Stimulated activated memory B cell treated with anti-CD40 and anti-IgM and Interleukin-4, amounts not matched to agents 10 μg/mL and 1 μg/mL and 100 μg/mL, for 72 hours (primary cell): Measurements from ENCODE around the gene ACP6.
"Not testable (repeated sequence)": the region's sequence is repeated elsewhere in the genome, so short reads cannot be mapped to it uniquely, and the experiment has no call there.

Experiments
- ATAC-seq: fragments of 150-1000 bp; cut with Tn5 transposase; 2 replicates; pipeline ENCODE4 v1.10.0; 2021
- H3K27ac Mint-ChIP-seq: one replicate; pipeline ENCODE4 v1.8.0; 2022; ENCODE audit warnings: mild to moderate bottlenecking, mixed read lengths
- H3K27me3 Mint-ChIP-seq: one replicate; pipeline ENCODE4 v1.8.0; 2022; ENCODE audit warnings: mixed read lengths
- H3K36me3 Mint-ChIP-seq: one replicate; pipeline ENCODE4 v1.8.0; 2022; ENCODE audit warnings: mixed read lengths
- H3K4me1 Mint-ChIP-seq: one replicate; pipeline ENCODE4 v1.8.0; 2022; ENCODE audit warnings: mixed read lengths
- H3K4me3 Mint-ChIP-seq: one replicate; pipeline ENCODE4 v1.8.0; 2022; ENCODE audit warnings: mild to moderate bottlenecking, moderate library complexity, mixed read lengths
- H3K9me3 Mint-ChIP-seq: one replicate; pipeline ENCODE4 v1.8.0; 2022; ENCODE audit warnings: mixed read lengths

ACP6 gene

DNA sequence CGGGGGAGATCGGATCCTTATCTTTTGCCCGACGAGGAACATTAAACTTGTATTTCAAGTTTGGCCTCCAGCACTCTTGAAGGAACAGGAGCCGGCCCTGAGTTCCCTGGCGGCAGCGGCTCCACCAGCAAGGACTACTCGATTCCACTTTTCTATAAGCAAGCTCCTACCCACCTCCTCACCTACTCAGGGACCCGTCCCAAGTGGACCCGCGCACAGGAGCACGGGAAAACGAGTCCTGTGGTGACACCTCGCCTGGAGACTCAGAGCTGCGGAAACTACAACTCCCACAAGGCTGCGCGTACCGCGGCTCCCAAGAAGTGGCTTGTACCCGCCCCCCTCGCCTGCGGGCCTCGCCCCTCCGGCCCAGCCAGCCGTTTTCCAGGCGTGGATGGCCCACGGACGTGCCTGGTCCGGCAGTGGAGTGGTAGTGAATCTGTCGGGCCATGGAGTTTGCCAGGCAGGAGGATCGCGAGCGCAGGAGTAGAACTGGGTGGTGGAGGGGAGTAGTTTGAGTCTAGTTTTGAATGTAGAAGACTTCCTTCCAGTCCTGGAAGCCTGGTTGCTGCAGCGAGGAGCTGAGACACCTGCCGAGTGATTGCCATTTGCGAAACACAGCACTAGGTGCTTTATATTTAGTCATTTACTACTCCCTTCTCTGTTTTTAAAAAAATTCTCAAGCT, at the start of gene ACP6:
Gene ACP6, minus strand, starts transcription at position 206 of the 683 bp plus-strand sequence. CDS start 476 bp downstream, outside the sequence.
- H3K27me3 Mint-ChIP-seq = peaks cover 30% of the 10 kb centered on the region
- H3K27ac Mint-ChIP-seq = peak within 1 kb of the TSS; percentile 80
- peaks cover 20% of the 10 kb centered on the region for H3K4me1 Mint-ChIP-seq
- H3K9me3 Mint-ChIP-seq = no peaks in the 10 kb centered on the region
- peak; percentile 99 for ATAC-seq
- peak within 1 kb of the TSS; percentile 96 for H3K4me3 Mint-ChIP-seq
- H3K36me3 Mint-ChIP-seq = no peaks in the 10 kb centered on the region

DNA sequence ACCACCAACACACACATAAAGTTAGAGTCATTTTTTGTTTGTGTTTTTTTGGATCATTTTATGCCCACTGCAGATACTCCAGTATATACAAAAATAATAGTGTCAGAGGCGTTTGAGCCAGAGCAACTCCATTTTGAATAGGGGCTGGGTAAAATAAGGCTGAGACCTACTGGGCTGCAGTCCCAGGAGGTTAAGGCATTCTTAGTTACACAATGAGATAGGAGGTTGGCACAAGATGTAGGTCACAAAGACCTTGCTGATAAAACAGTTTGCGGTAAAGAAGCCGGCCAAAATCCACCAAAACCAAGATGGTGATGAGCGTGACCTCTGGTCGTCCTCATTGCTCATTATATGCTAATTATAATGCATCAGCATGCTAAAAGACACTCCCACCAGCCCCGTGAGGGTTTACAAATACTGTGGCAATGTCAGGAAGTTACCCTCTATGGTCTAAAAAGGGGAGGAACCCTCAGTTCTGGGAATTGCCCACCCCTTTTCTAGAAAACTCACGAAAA, 49.4 kb upstream of the ACP6 start:
- no peak for ATAC-seq
- Mint-ChIP-seq H3K4me1 (peaks cover 10% of the 10 kb centered on the region), H3K27ac (no peak overlapping the region), H3K4me3 (no peak overlapping the region), H3K9me3 (peaks cover 3% of the 10 kb centered on the region), H3K27me3 (peaks cover 38% of the 10 kb centered on the region), H3K36me3 (peaks cover 5% of the 10 kb centered on the region)

DNA sequence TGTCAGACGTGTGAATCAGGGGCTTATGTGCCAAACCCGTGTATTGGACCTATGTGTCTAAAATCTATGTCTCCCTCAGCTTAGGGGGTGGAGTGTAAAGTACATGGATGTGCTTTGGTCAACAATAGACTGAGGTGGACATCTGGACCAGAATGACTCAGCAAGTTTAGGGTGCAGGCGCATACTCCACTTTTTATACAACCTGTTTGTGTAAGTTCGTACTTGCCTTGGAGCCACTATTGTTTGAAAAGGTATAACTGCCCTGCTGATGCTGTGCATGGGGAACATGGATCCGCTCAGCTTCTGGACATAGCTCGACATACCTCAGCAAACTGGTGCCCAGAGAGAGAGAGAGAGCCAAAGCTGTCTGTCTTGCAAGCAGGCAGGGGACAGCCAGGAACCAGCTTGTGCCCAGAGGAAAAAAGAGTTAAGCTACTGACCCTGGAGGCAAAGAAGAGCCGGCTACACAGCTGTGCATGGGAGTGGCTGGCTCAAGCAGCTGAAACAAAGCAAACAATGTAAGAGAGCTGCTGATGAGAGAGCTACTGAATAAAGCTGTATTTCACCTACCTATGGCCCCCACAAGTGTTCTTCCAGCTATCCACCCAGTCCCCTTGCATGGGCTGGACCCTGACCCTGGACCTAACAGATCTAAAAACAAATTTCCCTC, 48.8 kb upstream of the ACP6 start:
- ATAC-seq = no peak
- Mint-ChIP-seq H3K4me3 (no peak overlapping the region), H3K9me3 (peaks cover 3% of the 10 kb centered on the region), H3K4me1 (peaks cover 10% of the 10 kb centered on the region), H3K27ac (no peak overlapping the region), H3K27me3 (peaks cover 44% of the 10 kb centered on the region), H3K36me3 (peaks cover 5% of the 10 kb centered on the region)

DNA sequence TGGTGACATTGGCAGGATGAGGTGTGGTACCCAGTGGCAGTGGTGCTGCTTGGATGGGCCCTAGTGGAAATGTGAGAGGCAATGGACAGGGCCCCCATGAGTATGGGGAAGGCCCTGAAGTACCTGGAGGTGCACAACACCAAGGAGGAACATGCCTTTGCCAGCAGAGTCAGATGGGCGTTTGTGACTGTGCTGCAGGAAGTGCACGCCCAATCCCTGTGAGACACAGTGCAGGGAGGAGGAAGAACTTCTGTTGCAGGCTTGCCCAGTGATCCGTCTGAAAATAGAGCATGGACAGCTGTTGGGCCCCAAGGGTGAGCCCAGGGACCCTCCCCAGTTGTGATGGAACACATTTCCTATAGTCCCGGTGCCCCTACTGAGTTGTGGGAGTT, 47.4 kb upstream of the ACP6 start:
- H3K4me3 Mint-ChIP-seq = no peak overlapping the region
- H3K9me3 Mint-ChIP-seq = peaks cover 3% of the 10 kb centered on the region
- peaks cover 36% of the 10 kb centered on the region for H3K27me3 Mint-ChIP-seq
- no peak overlapping the region for H3K27ac Mint-ChIP-seq
- ATAC-seq = peak; percentile 31
- H3K4me1 Mint-ChIP-seq = peaks cover 10% of the 10 kb centered on the region
- H3K36me3 Mint-ChIP-seq = peaks cover 5% of the 10 kb centered on the region

DNA sequence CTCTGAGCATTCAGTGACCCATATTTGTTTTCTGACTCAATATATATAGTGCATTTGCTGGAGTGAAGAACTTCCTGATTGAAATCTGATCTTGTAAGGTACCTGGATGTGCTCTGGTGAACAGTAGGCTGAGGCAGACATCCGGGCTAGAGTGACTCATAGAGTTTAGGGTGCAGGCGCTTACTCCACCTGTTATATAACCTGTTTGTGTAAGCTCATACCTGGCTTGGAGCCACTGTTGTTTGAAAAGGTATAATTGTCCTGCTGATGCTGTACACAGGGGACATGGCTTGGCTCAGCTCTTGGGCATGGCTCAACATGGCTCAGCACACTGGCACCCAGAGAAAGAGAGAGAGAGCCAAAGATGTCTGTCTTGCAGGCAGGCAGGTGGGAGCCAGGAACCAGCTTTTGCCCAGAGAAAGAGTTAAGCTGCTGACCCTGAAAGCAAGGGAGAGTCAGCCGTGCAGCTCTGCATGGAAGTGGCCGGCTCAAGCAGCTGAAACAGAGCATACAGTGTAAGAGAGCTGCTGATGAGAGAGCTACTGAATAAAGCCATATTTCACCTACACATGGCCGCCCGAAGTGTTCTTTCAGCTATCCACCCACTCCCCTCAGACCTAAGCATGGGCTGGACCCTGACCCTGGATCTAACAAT, 46.9 kb upstream of the ACP6 start:
- Mint-ChIP-seq H3K27me3 (peaks cover 36% of the 10 kb centered on the region), H3K9me3 (peaks cover 3% of the 10 kb centered on the region), H3K36me3 (peaks cover 5% of the 10 kb centered on the region), H3K4me1 (peaks cover 10% of the 10 kb centered on the region), H3K27ac (no peak overlapping the region), H3K4me3 (no peak overlapping the region)
- ATAC-seq = peak; percentile 75

DNA sequence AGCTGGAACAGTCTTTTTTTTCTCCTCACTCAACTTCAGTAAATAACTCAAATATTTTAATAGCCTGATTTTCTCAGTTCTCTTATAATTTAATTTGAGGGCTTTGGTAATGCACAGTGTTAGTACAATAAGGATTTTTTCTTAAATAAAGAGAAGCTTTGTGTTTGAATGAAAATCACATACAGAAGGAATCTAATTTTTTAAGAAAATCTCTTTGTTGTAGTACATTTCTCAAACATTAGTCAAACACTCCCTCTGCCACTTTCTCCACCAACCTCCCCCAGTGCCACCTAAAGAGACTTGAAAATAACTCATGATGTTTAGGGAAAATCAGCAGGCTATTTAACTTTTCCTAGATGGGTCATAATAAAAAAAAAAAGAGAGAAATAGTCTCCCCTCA, 42.3 kb upstream of the ACP6 start:
- Mint-ChIP-seq H3K27me3 (peaks cover 54% of the 10 kb centered on the region), H3K36me3 (no peaks in the 10 kb centered on the region), H3K4me1 (peaks cover 8% of the 10 kb centered on the region), H3K27ac (no peak overlapping the region), H3K9me3 (no peaks in the 10 kb centered on the region), H3K4me3 (no peak overlapping the region)
- ATAC-seq = no peak

DNA sequence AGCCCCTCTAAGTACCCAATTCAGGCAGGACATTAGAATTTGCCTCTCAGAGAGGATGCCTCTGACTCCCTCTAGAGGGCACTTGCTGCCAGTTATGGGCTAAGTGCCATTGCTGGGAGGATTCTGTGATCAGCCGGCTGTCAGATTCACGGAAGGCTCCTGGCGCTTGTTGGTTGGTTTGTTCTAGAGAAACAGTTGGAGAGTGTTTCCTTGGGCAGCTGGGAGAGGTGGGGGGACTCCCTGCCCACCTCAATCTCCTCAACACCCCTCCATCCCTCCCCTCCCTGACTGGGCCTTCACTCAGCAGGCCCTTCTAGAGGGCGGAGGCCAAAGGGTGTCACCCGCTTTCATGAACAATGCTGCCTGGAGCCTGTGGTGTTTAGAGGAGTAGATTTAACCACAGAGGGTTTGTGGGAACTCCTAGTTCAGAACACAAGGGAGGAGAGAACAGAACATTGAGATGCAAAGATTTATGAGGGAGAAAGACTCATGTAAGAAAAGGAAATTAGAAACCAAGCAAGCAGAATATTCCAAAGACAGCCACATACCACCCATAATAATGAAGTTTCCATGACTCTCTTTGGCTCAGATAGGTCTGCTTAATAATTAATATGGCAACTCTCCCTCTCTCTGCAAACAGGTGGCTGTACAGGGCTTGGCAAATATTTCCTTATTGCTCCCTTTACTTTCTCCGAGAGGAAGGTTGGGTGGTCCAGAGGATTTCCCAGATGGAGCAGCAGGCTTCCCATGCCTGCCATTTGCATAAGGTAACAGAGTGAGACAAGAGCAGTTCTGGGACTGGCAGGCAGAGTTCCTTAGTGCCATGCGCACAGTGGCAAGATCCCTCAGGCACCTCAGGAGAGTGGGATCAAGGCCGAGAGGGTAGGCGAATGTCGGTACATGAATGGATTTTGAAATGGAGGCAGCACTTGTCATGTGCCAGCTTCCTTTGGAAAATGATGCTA, 30.0 kb upstream of the ACP6 start:
- H3K4me1 Mint-ChIP-seq = peaks cover 4% of the 10 kb centered on the region
- peaks cover 16% of the 10 kb centered on the region for H3K27me3 Mint-ChIP-seq
- no peak overlapping the region for H3K27ac Mint-ChIP-seq
- H3K36me3 Mint-ChIP-seq = no peaks in the 10 kb centered on the region
- peak; percentile 67 for ATAC-seq
- H3K4me3 Mint-ChIP-seq = no peak overlapping the region
- no peaks in the 10 kb centered on the region for H3K9me3 Mint-ChIP-seq

DNA sequence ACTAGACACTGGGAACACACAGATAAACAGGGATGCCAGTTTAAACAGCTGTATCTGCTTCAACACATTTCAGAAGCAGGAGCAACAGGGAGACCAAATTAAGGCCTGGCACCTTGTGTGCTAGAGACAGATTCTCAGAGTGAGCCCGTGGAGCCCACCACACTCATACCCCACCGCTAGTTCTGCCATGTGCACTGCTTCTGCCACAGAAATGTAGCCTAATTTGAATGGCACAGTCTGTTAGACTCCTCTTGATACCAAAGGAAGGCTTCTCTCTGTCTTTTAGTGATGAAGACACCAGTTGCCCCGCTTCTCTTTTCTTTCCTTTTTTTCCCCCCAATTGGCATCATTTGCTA, 29.3 kb upstream of the ACP6 start:
- ATAC-seq = no peak
- H3K9me3 Mint-ChIP-seq = no peaks in the 10 kb centered on the region
- no peaks in the 10 kb centered on the region for H3K36me3 Mint-ChIP-seq
- peaks cover 16% of the 10 kb centered on the region for H3K27me3 Mint-ChIP-seq
- H3K27ac Mint-ChIP-seq = no peak overlapping the region
- peaks cover 4% of the 10 kb centered on the region for H3K4me1 Mint-ChIP-seq
- H3K4me3 Mint-ChIP-seq = no peak overlapping the region

DNA sequence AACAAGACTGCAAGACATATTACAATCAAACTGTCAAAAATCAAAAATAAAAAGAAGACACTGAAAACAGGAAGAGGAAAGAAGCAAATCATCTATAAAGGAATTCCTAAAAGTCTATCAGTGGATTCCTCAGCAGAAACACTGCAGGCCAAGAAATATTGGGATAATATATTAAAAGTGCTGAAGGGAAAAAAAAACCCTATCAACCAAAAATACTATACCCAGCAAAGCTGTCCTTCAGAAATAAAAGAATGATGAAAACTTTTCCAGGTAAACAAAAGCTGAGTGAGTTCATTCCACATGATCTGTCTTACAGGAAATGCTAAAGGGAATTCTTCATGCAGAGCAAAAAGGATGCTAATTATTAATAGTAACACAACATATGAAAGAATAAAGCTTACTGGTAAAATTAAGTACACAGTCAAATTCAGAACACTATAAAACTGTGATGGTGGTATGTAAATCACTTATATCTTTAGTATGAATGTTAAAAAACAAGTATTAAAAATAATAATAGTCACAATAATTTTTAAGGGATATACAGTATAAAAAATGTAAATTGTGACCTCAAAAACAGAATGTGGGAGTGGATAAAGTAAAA, 12.9 kb upstream of the ACP6 start:
- H3K36me3 Mint-ChIP-seq = peaks cover 10% of the 10 kb centered on the region
- no peaks in the 10 kb centered on the region for H3K4me1 Mint-ChIP-seq
- H3K27me3 Mint-ChIP-seq = peaks cover 41% of the 10 kb centered on the region
- peaks cover 24% of the 10 kb centered on the region for H3K9me3 Mint-ChIP-seq
- no peak for ATAC-seq
- no peak overlapping the region for H3K4me3 Mint-ChIP-seq
- H3K27ac Mint-ChIP-seq = no peak overlapping the region

DNA sequence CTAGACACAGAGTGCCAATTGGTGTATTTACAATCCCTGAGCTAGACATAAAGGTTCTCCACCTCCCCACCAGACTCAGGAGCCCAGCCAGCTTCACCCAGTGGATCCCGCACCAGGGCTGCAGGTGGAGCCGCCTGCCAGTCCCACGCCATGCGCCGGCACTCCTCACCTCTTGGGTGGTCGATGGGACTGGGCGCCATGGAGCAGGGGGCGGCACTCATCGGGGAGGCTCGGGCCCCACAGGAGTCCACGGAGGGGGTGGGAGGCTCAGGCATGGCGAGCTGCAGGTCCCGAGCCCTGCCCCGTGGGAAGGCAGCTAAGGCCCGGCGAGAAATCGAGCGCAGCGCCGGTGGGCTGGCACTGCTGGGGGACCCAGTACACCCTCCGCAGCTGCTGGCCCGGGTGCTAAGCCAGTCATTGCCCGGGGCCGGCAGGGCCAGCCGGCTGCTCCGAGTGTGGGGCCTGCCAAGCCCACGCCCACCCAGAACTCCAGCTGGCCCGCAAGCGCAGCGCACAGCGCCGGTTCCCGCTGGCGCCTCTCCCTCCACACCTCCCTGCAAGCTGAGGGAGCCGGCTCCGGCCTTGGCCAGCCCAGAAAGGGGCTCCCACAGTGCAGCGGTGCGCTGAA, 10.4 kb upstream of the ACP6 start:
- H3K9me3 Mint-ChIP-seq = peaks cover 25% of the 10 kb centered on the region
- not testable (repeated sequence) for H3K4me3 Mint-ChIP-seq, H3K4me1 Mint-ChIP-seq, H3K36me3 Mint-ChIP-seq, H3K27ac Mint-ChIP-seq, ATAC-seq
- peaks cover 33% of the 10 kb centered on the region for H3K27me3 Mint-ChIP-seq

DNA sequence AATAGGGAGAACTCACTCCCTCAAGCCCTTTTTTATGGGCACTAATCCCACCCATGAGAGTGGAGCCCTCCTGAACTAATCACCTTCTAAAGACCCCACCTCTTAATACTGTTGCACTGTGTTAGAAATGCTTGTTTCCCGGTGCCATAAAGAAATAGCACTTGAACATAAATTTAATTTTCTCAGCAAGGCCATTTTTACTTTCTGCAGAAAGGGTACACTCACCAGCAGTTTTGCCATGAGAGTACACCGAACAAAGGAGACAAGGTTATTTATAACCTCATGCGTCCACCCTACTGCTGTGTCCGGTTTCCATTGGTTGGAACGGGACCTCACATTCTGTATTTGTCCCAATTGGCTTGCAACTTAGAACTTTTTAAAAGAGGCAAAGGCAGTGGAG, 7.4 kb upstream of the ACP6 start:
- H3K36me3 Mint-ChIP-seq, H3K4me1 Mint-ChIP-seq, H3K27ac Mint-ChIP-seq, ATAC-seq, H3K4me3 Mint-ChIP-seq: not testable (repeated sequence)
- Mint-ChIP-seq H3K9me3 (peaks cover 11% of the 10 kb centered on the region), H3K27me3 (peaks cover 36% of the 10 kb centered on the region)

DNA sequence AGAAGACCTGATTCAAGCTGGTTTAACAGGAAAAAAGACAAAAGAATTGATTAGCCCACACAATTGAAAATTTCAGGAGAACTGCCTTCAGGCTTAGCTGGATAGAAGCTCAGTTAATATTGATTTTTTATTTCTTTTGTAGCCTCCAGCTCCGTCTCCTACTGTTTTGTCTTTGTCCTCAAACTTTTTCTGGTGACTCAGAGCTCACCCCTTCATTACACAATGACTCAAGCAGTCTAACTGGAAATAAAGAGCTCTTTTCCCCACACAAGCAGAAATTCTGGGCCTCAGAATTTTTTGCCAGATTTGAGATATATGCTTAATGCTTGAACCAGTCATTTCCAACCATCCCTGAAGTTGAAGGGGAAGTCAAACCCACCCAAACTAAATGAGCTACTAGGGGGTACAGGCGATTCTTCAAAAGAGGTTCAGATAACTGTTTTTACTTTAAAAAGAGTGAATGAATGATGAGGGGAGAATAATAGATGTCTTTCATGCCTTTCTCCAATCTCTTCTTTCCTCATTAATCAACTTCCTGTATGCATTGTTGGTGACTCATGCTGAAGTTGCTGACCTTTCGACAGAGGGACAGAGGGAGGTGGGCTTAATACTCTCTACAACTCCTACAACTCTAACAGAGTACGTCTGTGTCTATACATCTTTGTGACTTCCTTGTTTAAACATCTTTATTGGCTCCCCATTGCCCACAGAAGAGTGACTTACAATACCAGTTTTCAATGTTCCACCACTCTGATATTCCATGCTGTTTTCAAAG, 6.2 kb upstream of the ACP6 start:
- H3K36me3 Mint-ChIP-seq = no peaks in the 10 kb centered on the region
- peaks cover 6% of the 10 kb centered on the region for H3K9me3 Mint-ChIP-seq
- peaks cover 34% of the 10 kb centered on the region for H3K27me3 Mint-ChIP-seq
- H3K4me3 Mint-ChIP-seq = no peak overlapping the region
- no peak overlapping the region for H3K27ac Mint-ChIP-seq
- H3K4me1 Mint-ChIP-seq = no peaks in the 10 kb centered on the region
- no peak for ATAC-seq

DNA sequence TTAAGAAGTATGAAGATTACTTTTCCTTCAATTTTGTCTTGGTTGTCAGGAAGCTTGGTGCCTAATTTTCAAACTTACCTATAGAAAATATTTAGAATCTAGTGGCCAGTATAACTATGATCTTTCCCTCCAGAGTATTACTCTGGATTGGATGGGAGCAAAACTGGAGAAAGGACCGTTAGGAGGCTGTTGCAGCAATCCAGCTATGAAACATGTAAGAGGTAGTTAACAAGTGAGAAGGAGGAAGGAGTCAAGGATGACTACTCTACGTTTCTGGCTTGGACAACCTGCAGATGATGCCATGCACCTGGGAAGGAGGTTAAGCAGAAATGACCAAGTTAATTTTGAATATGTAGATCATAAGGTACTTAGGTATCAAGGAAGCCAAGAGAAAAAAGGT, 3.5 kb upstream of the ACP6 start:
- peaks cover 34% of the 10 kb centered on the region for H3K27me3 Mint-ChIP-seq
- peaks cover 3% of the 10 kb centered on the region for H3K9me3 Mint-ChIP-seq
- H3K27ac Mint-ChIP-seq = no peak overlapping the region
- ATAC-seq = no peak
- peaks cover 15% of the 10 kb centered on the region for H3K4me1 Mint-ChIP-seq
- H3K4me3 Mint-ChIP-seq = no peak overlapping the region
- H3K36me3 Mint-ChIP-seq = no peaks in the 10 kb centered on the region

DNA sequence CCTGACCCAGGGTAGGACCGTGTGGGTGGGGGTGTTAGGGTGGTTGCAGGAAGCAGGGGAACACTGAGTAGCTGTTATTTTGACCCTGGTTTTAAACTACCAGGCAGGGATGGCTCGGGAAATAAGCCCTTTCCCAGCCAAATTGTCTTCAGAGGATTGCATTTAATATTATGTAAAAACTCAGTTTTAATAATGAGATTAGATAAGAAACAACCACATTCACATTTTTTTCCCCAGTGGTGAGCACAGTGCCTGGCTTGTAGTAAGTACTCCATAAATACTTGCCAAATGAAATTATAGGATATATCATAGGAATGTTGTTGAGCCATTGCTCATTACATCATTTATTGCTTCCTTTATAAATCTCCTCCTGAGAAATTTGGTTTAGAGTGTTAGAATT, 3.1 kb upstream of the ACP6 start:
- no peak for ATAC-seq
- Mint-ChIP-seq H3K9me3 (peaks cover 3% of the 10 kb centered on the region), H3K27me3 (peaks cover 34% of the 10 kb centered on the region), H3K4me1 (peaks cover 19% of the 10 kb centered on the region), H3K4me3 (no peak overlapping the region), H3K36me3 (no peaks in the 10 kb centered on the region), H3K27ac (no peak overlapping the region)
